MCF 10A (cell line): ENCODE data around the gene FLT4. TPM values are rescaled to one million over a fixed set of nuclear protein-coding genes. Genes with fewer than 3 reads are reported as not detected.

Experiments
- BruUV-seq: library from RNA; stranded (reverse); fragments of 400-500 nt; replicated peaks from 2 replicates; lab custom pipeline; 2021; lab: Mats Ljungman, UMichigan
- CTCF ChIA-PET: fragments of 300-600 bp; sonication (Branson Sonifier 250); formaldehyde crosslinking; extraction: SDS; loops from one replicate; lab custom pipeline; 2021; ENCODE audit warnings: antibody characterized with exemption, inconsistent platforms; lab: Yijun Ruan, JAX
- POLR2A ChIA-PET: fragments of 300-600, 350-650 bp; sonication (Branson Sonifier 250); formaldehyde crosslinking; extraction: SDS; loops from one replicate; lab custom pipeline; 2020; ENCODE audit warnings: antibody characterized with exemption, inconsistent platforms; lab: Yijun Ruan, JAX
- DNase-seq: peaks from one replicate; pipeline ENCODE4 v3.0.0-alpha.2; 2018; ENCODE audit not compliant: unreplicated experiment
- H3K27ac Mint-ChIP-seq: one replicate; pipeline ENCODE4 v1.8.0; 2022; ENCODE audit warnings: mild to moderate bottlenecking, low read depth, mixed read lengths; ENCODE audit not compliant: unreplicated experiment
- H3K27me3 Mint-ChIP-seq: one replicate; pipeline ENCODE4 v1.8.0; 2022; ENCODE audit warnings: mixed read lengths; ENCODE audit not compliant: insufficient read depth, unreplicated experiment
- H3K36me3 Mint-ChIP-seq: one replicate; pipeline ENCODE4 v1.8.0; 2022; ENCODE audit warnings: mild to moderate bottlenecking, moderate library complexity, mixed read lengths; ENCODE audit not compliant: insufficient read depth, unreplicated experiment
- H3K4me1 Mint-ChIP-seq: one replicate; pipeline ENCODE4 v1.8.0; 2022; ENCODE audit warnings: mixed read lengths; ENCODE audit not compliant: insufficient read depth, unreplicated experiment
- H3K4me3 Mint-ChIP-seq: one replicate; pipeline ENCODE4 v1.8.0; 2022; ENCODE audit warnings: mild to moderate bottlenecking, moderate library complexity, mixed read lengths; ENCODE audit not compliant: unreplicated experiment
- H3K9me3 Mint-ChIP-seq: one replicate; pipeline ENCODE4 v1.8.0; 2022; ENCODE audit warnings: mixed read lengths; ENCODE audit not compliant: unreplicated experiment
- intact Hi-C: fragments of 100-400 bp; cut with micrococcal nuclease; formaldehyde crosslinking; loops from 2 replicates; pipeline ENCODE4 v1.14.1; 2022
- total RNA-seq: library from RNA; stranded (reverse); gene quantifications from 2 replicates; pipeline ENCODE4 v1.2.3, GENCODE V29; 2022
- TF ChIP-seq, protein P1 (sequence below): fragments of 200-600 bp; IDR thresholded peaks from one replicate; pipeline ENCODE4 v1.8.0; 2022; ENCODE audit warnings: antibody characterized with exemption, mild to moderate bottlenecking; ENCODE audit not compliant: unreplicated experiment

Gene FLT4
- total RNA-seq, 1 experiment from 2014 or later, result not detected

DNA sequence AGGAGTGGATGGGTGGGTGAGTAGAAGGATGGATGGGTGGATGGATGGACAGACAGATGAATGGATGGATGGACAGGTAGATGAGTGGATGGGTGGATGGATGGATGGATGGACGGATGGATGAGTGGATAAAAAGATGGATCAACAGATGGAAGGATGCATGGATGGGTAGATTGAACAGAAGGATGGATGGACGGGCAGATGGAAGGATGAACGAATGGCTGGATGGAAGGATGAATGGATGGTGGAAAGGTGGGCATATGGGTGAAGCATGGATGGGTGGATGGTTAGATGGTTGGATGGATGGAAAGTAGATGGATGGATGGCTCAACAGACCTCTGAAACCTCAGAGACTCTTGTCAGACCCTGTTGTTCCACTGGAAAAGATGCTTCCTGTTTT lies 10.1 kb downstream of the FLT4 start:
- Mint-ChIP-seq H3K4me1 (no peaks in the 10 kb centered on the region), H3K9me3 (no peaks in the 10 kb centered on the region), H3K4me3 (no peak overlapping the region), H3K27me3 (peaks cover 27% of the 10 kb centered on the region), H3K27ac (no peak overlapping the region), H3K36me3 (no peaks in the 10 kb centered on the region)
- ChIA-PET POLR2A (no interaction called here), CTCF (no interaction called here)
- TF ChIP-seq, protein P1, sequence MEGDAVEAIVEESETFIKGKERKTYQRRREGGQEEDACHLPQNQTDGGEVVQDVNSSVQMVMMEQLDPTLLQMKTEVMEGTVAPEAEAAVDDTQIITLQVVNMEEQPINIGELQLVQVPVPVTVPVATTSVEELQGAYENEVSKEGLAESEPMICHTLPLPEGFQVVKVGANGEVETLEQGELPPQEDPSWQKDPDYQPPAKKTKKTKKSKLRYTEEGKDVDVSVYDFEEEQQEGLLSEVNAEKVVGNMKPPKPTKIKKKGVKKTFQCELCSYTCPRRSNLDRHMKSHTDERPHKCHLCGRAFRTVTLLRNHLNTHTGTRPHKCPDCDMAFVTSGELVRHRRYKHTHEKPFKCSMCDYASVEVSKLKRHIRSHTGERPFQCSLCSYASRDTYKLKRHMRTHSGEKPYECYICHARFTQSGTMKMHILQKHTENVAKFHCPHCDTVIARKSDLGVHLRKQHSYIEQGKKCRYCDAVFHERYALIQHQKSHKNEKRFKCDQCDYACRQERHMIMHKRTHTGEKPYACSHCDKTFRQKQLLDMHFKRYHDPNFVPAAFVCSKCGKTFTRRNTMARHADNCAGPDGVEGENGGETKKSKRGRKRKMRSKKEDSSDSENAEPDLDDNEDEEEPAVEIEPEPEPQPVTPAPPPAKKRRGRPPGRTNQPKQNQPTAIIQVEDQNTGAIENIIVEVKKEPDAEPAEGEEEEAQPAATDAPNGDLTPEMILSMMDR, result no peak
- no peak for DNase-seq
- intact Hi-C loops, result no loop called here
- no TSS peak for BruUV-seq

DNA sequence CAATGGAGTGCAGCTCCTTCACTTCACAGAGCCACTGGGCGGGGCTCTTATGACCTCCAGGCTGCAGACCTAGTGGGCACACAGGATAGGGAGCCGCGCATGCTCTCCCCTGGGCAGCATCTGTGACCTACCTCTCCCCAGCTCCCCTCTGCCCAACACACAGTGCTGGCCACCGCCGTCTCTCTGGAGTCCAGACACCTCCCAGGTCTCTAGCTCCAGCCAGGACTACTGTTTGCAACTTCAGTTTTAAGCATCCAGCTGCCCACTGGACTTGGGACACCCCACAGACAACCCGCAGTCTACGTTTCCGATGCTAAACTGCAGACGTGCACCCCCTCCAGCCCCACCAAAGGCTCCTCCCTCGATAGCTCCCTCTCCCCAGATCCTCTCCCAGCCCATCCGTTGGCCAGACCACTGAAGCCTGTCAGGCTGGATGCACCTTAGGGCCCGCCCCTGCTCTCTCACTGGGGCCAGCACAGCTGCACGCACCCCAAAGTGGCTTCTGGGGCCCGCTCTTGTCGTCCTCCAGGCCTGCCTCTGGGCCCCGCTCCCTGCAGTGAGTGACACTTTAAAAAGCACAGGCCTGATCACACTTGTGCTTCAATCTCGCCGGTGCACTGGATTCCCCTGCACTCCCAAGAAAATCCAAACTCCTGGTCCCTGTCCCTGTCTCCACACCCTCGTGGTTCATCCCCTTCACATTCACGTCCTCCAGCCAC lies 11.3 kb downstream of the FLT4 start:
- POLR2A ChIA-PET, result no interaction called here
- Mint-ChIP-seq H3K27me3 (peaks cover 18% of the 10 kb centered on the region), H3K4me1 (no peaks in the 10 kb centered on the region), H3K9me3 (no peaks in the 10 kb centered on the region), H3K4me3 (no peak overlapping the region), H3K36me3 (no peaks in the 10 kb centered on the region), H3K27ac (no peak overlapping the region)
- CTCF ChIA-PET, result no interaction called here
- intact Hi-C loops, result no loop called here
- no TSS peak for BruUV-seq
- TF ChIP-seq, protein P1, result no peak
- no peak for DNase-seq

DNA sequence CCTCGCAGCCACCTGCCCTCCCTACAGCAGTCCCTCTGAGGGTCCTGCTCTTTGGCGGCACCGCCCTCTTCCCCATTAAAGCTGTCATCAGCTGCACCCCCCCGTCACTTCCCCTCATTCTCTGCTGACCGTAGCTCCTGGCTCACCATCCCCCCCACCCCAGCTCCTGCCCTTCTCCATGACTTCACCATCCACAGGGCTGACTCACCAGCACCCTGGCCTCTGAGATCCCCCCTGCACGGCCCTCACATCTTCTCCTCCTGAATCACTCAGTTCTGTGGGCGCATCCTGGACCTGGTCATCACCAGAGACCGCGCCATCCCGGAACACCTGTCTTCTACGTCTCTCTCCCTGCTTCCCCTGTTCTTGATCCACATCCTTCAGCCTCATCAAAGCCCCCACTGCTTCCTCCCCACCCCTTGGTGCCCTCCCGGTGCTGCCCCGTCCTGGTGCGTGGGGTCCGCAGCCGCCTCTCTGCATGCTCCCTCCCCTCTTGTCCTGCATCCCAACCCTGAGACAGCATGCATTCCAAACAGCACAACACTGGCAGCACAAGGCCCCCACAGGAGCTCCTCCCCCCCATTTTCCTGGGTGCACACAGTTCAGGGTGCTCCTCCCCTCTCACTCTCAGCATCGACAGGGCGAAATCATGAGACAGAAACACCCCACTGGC lies 12.9 kb downstream of the FLT4 start:
- no TSS peak for BruUV-seq
- no peaks in the 10 kb centered on the region for H3K9me3 Mint-ChIP-seq
- H3K36me3 Mint-ChIP-seq, result no peaks in the 10 kb centered on the region

DNA sequence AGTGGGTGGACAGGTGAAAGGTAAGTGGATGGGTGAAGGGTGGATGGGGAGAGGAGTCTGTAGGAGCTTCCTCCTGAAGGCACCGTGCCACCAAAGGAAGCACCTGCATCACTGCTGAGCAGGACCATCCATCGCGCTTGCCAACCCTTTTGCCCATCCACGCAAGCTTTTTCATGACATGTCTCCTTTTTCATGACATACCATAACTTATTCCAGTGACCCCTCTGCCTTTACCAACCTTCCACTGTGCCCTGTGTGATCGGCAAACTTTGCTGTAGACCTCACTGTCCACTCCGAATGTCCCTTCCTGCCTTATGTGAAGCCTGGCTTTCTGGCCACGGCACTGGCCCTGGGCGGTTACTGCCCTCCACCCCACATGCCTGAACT lies 13.4 kb downstream of the FLT4 start:
- intact Hi-C loops, result no loop called here
- no peaks in the 10 kb centered on the region for H3K4me1 Mint-ChIP-seq
- H3K27me3 Mint-ChIP-seq, result peaks cover 18% of the 10 kb centered on the region
- DNase-seq, result no peak
- BruUV-seq, result no TSS peak
- H3K36me3 Mint-ChIP-seq, result no peaks in the 10 kb centered on the region
- H3K27ac Mint-ChIP-seq, result no peak overlapping the region
- H3K4me3 Mint-ChIP-seq, result no peak overlapping the region
- H3K9me3 Mint-ChIP-seq, result no peaks in the 10 kb centered on the region
- POLR2A ChIA-PET, result no interaction called here
- CTCF ChIA-PET, result interaction anchor here (0.5 kb wide), 1 partner anchor 9 kb away, joined by 3 read pairs; no protein-coding TSS in a partner anchor
- TF ChIP-seq, protein P1, result no peak

More for the DNA sequence above, 12.9 kb downstream of the FLT4 start:
- ChIA-PET POLR2A (no interaction called here), CTCF (interaction anchor here (0.5 kb wide), 1 partner anchor 8 kb away, joined by 3 read pairs; no protein-coding TSS in a partner anchor)
- no peaks in the 10 kb centered on the region for H3K4me1 Mint-ChIP-seq
- peaks cover 18% of the 10 kb centered on the region for H3K27me3 Mint-ChIP-seq
- no peak overlapping the region for H3K27ac Mint-ChIP-seq
- TF ChIP-seq, protein P1, result no peak
- intact Hi-C loops, result no loop called here
- no peak for DNase-seq
- no peak overlapping the region for H3K4me3 Mint-ChIP-seq
